CD8-positive, alpha-beta memory T cell (primary cell): ENCODE measurements around the gene BCAP31. TPM values are rescaled to one million over a fixed set of nuclear protein-coding genes. Genes with fewer than 3 reads are reported as not detected.

Source experiments
- CTCF ChIA-PET: fragments of 350-600 bp; sonication (Branson Sonifier 250); formaldehyde crosslinking; loops from one replicate; lab custom pipeline; 2021; ENCODE audit warnings: antibody characterized with exemption; lab: Charles Lee
- POLR2A ChIA-PET: fragments of 350-600 bp; sonication (Branson Sonifier 250); formaldehyde crosslinking; loops from one replicate; lab custom pipeline; 2021; ENCODE audit warnings: antibody characterized with exemption; lab: Charles Lee
- DNase-seq, 5 donors: peaks; one replicate each; pipeline versions ENCODE4 v3.0.0 to v3.0.0-alpha.2; 2020 to 2022; ENCODE audit warnings: mixed read lengths in 1 of 5
- H3K27ac ChIP-seq: one replicate; pipeline ENCODE4 v1.7.0; 2013; ENCODE audit warnings: low read depth, mild to moderate bottlenecking, low read length, moderate library complexity
- H3K27me3 ChIP-seq: 2 replicates; pipeline ENCODE4 v1.7.0; 2013; ENCODE audit warnings: low read length, mild to moderate bottlenecking; ENCODE audit not compliant: insufficient read depth, poor library complexity, severe bottlenecking
- H3K36me3 ChIP-seq: 2 replicates; pipeline ENCODE4 v1.7.0; 2013; ENCODE audit warnings: mild to moderate bottlenecking, low read length, moderate library complexity; ENCODE audit not compliant: insufficient read depth
- H3K4me1 ChIP-seq: 2 replicates; pipeline ENCODE4 v1.7.0; 2013; ENCODE audit warnings: mild to moderate bottlenecking, low read length, moderate library complexity; ENCODE audit not compliant: insufficient read depth
- H3K4me3 ChIP-seq: 2 replicates; pipeline ENCODE4 v1.7.0; 2013; ENCODE audit warnings: mild to moderate bottlenecking, low read length
- H3K9me3 ChIP-seq: 2 replicates; pipeline ENCODE4 v1.7.0; 2013; ENCODE audit warnings: mild to moderate bottlenecking, low read length
- H3K27ac Mint-ChIP-seq, 8 donors: one replicate each; pipeline ENCODE4 v1.8.0; 2020 to 2021; ENCODE audit warnings: mixed read lengths in 8 of 8, mild to moderate bottlenecking in 6 of 8, inconsistent platforms in 3 of 8, moderate library complexity in 3 of 8
- H3K27me3 Mint-ChIP-seq, 2 donors: one replicate each; pipeline ENCODE4 v1.8.0; 2020 to 2021; ENCODE audit warnings: mixed read lengths in 2 of 2, mild to moderate bottlenecking in 1 of 2, moderate library complexity in 1 of 2
- H3K36me3 Mint-ChIP-seq, 3 donors: one replicate each; pipeline ENCODE4 v1.8.0; 2020 to 2021; ENCODE audit warnings: mixed read lengths in 3 of 3, inconsistent platforms in 1 of 3, mild to moderate bottlenecking in 1 of 3
- H3K4me1 Mint-ChIP-seq, 3 donors: one replicate each; pipeline ENCODE4 v1.8.0; 2020 to 2021; ENCODE audit warnings: mixed read lengths in 3 of 3, inconsistent platforms in 1 of 3, mild to moderate bottlenecking in 1 of 3
- H3K4me3 Mint-ChIP-seq, 7 donors: one replicate each; pipeline ENCODE4 v1.8.0; 2020 to 2021; ENCODE audit warnings: mixed read lengths in 7 of 7, mild to moderate bottlenecking in 6 of 7, moderate library complexity in 4 of 7, inconsistent platforms in 2 of 7
- H3K9me3 Mint-ChIP-seq, 5 donors: one replicate each; pipeline ENCODE4 v1.8.0; 2020 to 2022; ENCODE audit warnings: mixed read lengths in 5 of 5, mild to moderate bottlenecking in 3 of 5, moderate library complexity in 2 of 5, inconsistent platforms in 1 of 5
- polyA plus RNA-seq: library from polyadenylated mRNA; unstranded; fragments of 300-500 nt; fragmentation: Illumina TruSeq; gene quantifications from one replicate; pipeline ENCODE4 v1.2.3, GENCODE V29; 2021
- total RNA-seq, 2 experiments: library from RNA; stranded (reverse); gene quantifications; one replicate each; pipeline ENCODE4 v1.2.3, GENCODE V29; 2021

Gene BCAP31
- total and polyA plus RNA-seq, 3 experiments from 2014 or later: 140 to 333 (median 153) TPM

DNA sequence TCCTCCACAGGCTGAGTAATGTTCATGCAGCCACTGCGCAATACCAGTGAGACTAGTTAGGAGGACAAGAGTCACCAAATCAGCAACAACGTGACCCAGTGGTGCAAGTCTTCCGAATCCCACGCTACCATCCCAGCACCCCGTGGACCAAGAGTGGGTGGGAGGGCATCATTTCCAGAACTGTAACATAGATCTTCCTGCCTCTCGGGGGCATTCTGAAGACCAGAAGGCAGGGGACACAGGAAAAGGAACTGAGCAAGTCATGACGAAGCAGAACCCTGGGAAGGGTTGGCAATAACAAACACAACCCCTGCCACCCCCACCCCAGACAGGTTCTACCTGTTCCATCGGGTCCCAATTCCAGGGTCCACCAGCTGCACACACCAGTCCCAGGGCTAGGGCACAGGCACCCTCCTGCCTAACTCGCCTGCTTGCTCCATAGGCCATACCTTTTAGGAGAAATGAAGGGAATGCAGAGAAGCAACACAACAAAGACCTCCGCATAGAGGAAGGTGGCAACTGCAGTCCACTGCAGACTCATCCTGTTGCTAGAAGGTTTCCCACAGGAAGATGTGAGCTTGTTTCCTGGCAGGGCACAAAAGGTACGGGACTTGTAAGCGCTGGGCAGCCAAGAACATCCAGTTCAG, 1.4 kb downstream of the BCAP31 start:
- H3K4me3 ChIP-seq: peak overlapping the region; percentile 44
- H3K4me1 ChIP-seq: peaks cover 16% of the 10 kb centered on the region
- CTCF ChIA-PET: no interaction called here

DNA sequence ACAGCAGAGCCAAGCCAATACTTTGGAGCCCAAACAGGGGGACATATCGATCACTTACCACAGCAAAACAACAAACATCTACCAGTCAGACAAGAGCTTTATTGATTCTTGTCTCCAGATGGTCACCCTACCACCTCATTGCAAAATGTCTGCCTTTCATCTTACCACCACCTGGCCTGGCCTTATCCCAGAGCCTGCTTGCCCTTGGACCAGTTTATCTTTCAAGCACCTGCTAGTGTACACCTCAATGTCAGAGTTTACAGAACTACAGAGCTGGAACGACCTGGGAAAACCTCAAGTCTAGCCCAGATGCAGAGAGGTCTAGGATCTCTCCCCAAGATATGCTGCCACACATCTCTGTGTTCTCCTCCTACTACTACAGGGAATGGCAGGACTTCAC, 4.5 kb downstream of the BCAP31 start:
- ChIA-PET CTCF (interaction anchor here (1.0 kb wide), 1 partner anchor 51 kb away, joined by 3 read pairs; no protein-coding TSS in a partner anchor), POLR2A (interaction anchor here (0.7 kb wide), 1 partner anchor 153 kb away, joined by 5 read pairs; no protein-coding TSS in a partner anchor)
- Mint-ChIP-seq H3K9me3 (no peaks in the 10 kb centered on the region), H3K4me3 (peak overlapping the region in 1 of 7 donors; percentile 55), H3K4me1 (peaks cover 21 to 34% (median 30%) of the 10 kb centered on the region in 3 donors), H3K36me3 (peaks cover 2 to 61% (median 4%) of the 10 kb centered on the region in 3 donors), H3K27ac (no peak overlapping the region), H3K27me3 (no peaks in the 10 kb centered on the region)
- Histone ChIP-seq H3K4me1 (peaks cover 5% of the 10 kb centered on the region), H3K27ac (no peak overlapping the region), H3K4me3 (no peak overlapping the region), H3K27me3 (no peaks in the 10 kb centered on the region), H3K36me3 (peaks cover 24% of the 10 kb centered on the region), H3K9me3 (no peaks in the 10 kb centered on the region)
- DNase-seq: no peak

More for the DNA sequence above, 1.4 kb downstream of the BCAP31 start:
- Histone ChIP-seq H3K27ac (peak overlapping the region; percentile 70), H3K36me3 (peaks cover 15% of the 10 kb centered on the region), H3K27me3 (no peaks in the 10 kb centered on the region), H3K9me3 (no peaks in the 10 kb centered on the region)
- Mint-ChIP-seq H3K36me3 (peaks cover 2 to 35% (median 4%) of the 10 kb centered on the region in 3 donors), H3K27ac (peak overlapping the region; percentile 68 to 86 (median 84)), H3K4me1 (peaks cover 30 to 56% (median 41%) of the 10 kb centered on the region in 3 donors), H3K27me3 (peaks cover 0 to 1% of the 10 kb centered on the region in 2 donors), H3K4me3 (peak overlapping the region; percentile 85 to 94 (median 86)), H3K9me3 (no peaks in the 10 kb centered on the region)
- POLR2A ChIA-PET: no interaction called here
- no peak for DNase-seq

DNA sequence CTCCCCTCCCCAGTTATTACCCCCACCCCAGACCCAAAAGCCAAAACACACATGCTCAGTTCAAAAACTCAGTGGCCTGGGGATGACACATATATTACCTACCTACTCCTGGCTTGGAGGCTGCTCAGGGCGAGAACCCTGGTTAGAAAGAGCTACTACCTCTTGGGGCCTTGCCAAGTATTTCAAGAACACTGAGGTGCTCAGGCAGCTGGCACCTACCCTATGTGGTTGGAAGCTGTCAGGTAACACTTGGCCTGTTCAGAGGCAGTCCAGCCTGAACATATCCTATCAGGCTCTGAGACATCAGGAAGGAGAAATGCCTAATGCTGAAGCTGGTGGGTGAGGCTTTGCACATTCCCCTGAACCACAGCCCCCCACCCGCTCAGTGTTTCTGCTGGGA, 4.9 kb downstream of the BCAP31 start:
- Mint-ChIP-seq H3K36me3 (peaks cover 2 to 65% (median 4%) of the 10 kb centered on the region in 3 donors), H3K4me3 (peak overlapping the region in 1 of 7 donors; percentile 55), H3K27me3 (no peaks in the 10 kb centered on the region), H3K4me1 (peaks cover 21 to 34% (median 30%) of the 10 kb centered on the region in 3 donors), H3K27ac (no peak overlapping the region), H3K9me3 (no peaks in the 10 kb centered on the region)
- Histone ChIP-seq H3K27ac (no peak overlapping the region), H3K36me3 (peaks cover 27% of the 10 kb centered on the region), H3K9me3 (no peaks in the 10 kb centered on the region), H3K4me3 (no peak overlapping the region), H3K4me1 (peaks cover 5% of the 10 kb centered on the region), H3K27me3 (no peaks in the 10 kb centered on the region)
- DNase-seq: no peak
- ChIA-PET POLR2A (no interaction called here), CTCF (interaction anchor here (1.0 kb wide), 1 partner anchor 51 kb away, joined by 3 read pairs; no protein-coding TSS in a partner anchor)

GRCh38 chrX:153717445-153717844, 6.7 kb downstream of the BCAP31 start:
- ChIA-PET POLR2A (no interaction called here), CTCF (no interaction called here)
- Histone ChIP-seq H3K27ac (no peak overlapping the region), H3K4me1 (no peaks in the 10 kb centered on the region), H3K36me3 (peaks cover 32% of the 10 kb centered on the region), H3K4me3 (no peak overlapping the region), H3K27me3 (no peaks in the 10 kb centered on the region), H3K9me3 (no peaks in the 10 kb centered on the region)
- H3K27ac Mint-ChIP-seq: no peak overlapping the region
- peaks cover 14 to 27% (median 20%) of the 10 kb centered on the region in 3 donors for H3K4me1 Mint-ChIP-seq
- H3K27me3 Mint-ChIP-seq: peaks cover 0 to 2% of the 10 kb centered on the region in 2 donors
- no peaks in the 10 kb centered on the region for H3K9me3 Mint-ChIP-seq
- no peak overlapping the region for H3K4me3 Mint-ChIP-seq
- no peak for DNase-seq
- peaks cover 2 to 75% (median 4%) of the 10 kb centered on the region in 3 donors for H3K36me3 Mint-ChIP-seq

- H3K27ac Mint-ChIP-seq: peak overlapping the region in 1 of 8 donors; percentile 9
Observed at GRCh38 chrX:153714256-153714655, 9.9 kb downstream of the BCAP31 start.

GRCh38 chrX:153709726-153710674, 14.2 kb downstream of the BCAP31 start:
- Mint-ChIP-seq H3K4me1 (peaks cover 0 to 4% (median 2%) of the 10 kb centered on the region in 3 donors), H3K27me3 (peaks cover 0 to 10% of the 10 kb centered on the region in 2 donors), H3K9me3 (no peaks in the 10 kb centered on the region), H3K4me3 (no peak overlapping the region), H3K36me3 (peaks cover 0 to 69% (median 0%) of the 10 kb centered on the region in 3 donors), H3K27ac (no peak overlapping the region)
- no peak for DNase-seq
- H3K27ac ChIP-seq: no peak overlapping the region
- H3K36me3 ChIP-seq: peaks cover 12% of the 10 kb centered on the region
- H3K27me3 ChIP-seq: no peaks in the 10 kb centered on the region
- ChIA-PET POLR2A (no interaction called here), CTCF (no interaction called here)
- no peaks in the 10 kb centered on the region for H3K4me1 ChIP-seq
- no peak overlapping the region for H3K4me3 ChIP-seq
- no peaks in the 10 kb centered on the region for H3K9me3 ChIP-seq

More at GRCh38 chrX:153714256-153714655, 9.9 kb downstream of the BCAP31 start:
- POLR2A ChIA-PET: no interaction called here
- Histone ChIP-seq H3K9me3 (no peaks in the 10 kb centered on the region), H3K27me3 (no peaks in the 10 kb centered on the region), H3K36me3 (peaks cover 18% of the 10 kb centered on the region), H3K4me3 (no peak overlapping the region), H3K27ac (no peak overlapping the region), H3K4me1 (no peaks in the 10 kb centered on the region)
- CTCF ChIA-PET: no interaction called here
- H3K27me3 Mint-ChIP-seq: peaks cover 0 to 6% of the 10 kb centered on the region in 2 donors
- H3K4me1 Mint-ChIP-seq: peaks cover 6 to 7% (median 7%) of the 10 kb centered on the region in 3 donors
- no peaks in the 10 kb centered on the region for H3K9me3 Mint-ChIP-seq
- no peak for DNase-seq
- H3K36me3 Mint-ChIP-seq: peaks cover 0 to 79% (median 0%) of the 10 kb centered on the region in 3 donors
- H3K4me3 Mint-ChIP-seq: no peak overlapping the region

GRCh38 chrX:153708415-153708814, 15.8 kb downstream of the BCAP31 start:
- ChIA-PET CTCF (interaction anchor here (0.9 to 1.1 kb wide), 2 partner anchors 12 to 21 kb away, joined by 3 read pairs; partner anchors contain the start of gene SLC6A8), POLR2A (no interaction called here)
- Mint-ChIP-seq H3K27me3 (peaks cover 0 to 9% of the 10 kb centered on the region in 2 donors), H3K9me3 (no peaks in the 10 kb centered on the region), H3K4me1 (peaks cover 0 to 4% (median 2%) of the 10 kb centered on the region in 3 donors), H3K27ac (peak overlapping the region in 1 of 8 donors; percentile 75), H3K36me3 (peaks cover 0 to 69% (median 0%) of the 10 kb centered on the region in 3 donors), H3K4me3 (no peak overlapping the region)
- H3K27ac ChIP-seq: no peak overlapping the region
- H3K4me3 ChIP-seq: no peak overlapping the region
- DNase-seq: peak in 1 of 5 donors; percentile 5
- no peaks in the 10 kb centered on the region for H3K4me1 ChIP-seq
- H3K27me3 ChIP-seq: no peaks in the 10 kb centered on the region
- peaks cover 4% of the 10 kb centered on the region for H3K36me3 ChIP-seq
- no peaks in the 10 kb centered on the region for H3K9me3 ChIP-seq
